SU-DHL-6 (cell line): ENCODE results near the gene TNFAIP8.

ENCODE experiments used
- H2AFZ ChIP-seq: fragments of 200-600 bp; sonication (generic); 2 replicates; pipeline ENCODE4 v1.6.1; 2014; ENCODE audit warnings: low read depth, mild to moderate bottlenecking, moderate library complexity, mixed read lengths, antibody characterized with exemption, low read length; ENCODE audit not compliant: severe bottlenecking
- H3F3A ChIP-seq: fragments of 200-600 bp; shearing (Covaris generic); 2 replicates; pipeline ENCODE4 v1.6.0; 2016; ENCODE audit warnings: antibody characterized with exemption, mild to moderate bottlenecking; ENCODE audit not compliant: insufficient read depth
- H3K27ac ChIP-seq: fragments of 200-600 bp; sonication (generic); 2 replicates; pipeline ENCODE4 v1.5.1; 2016; ENCODE audit warnings: low read depth, mild to moderate bottlenecking, low read length, moderate library complexity, mixed read lengths
- H3K27me3 ChIP-seq: fragments of 200-600 bp; sonication (generic), shearing (Covaris generic); 2 replicates; pipeline ENCODE4 v1.6.0; 2014; ENCODE audit warnings: mild to moderate bottlenecking, low read length
- H3K36me3 ChIP-seq: fragments of 200-600 bp; sonication (generic); 2 replicates; pipeline ENCODE4 v1.6.1; 2014; ENCODE audit warnings: mild to moderate bottlenecking, low read length, mixed read lengths
- H3K4me2 ChIP-seq: fragments of 300-600, 200-600 bp; shearing (Covaris generic), sonication (generic); 2 replicates; pipeline ENCODE4 v1.6.0; 2014; ENCODE audit warnings: low read length, low read depth, mild to moderate bottlenecking; ENCODE audit not compliant: poor library complexity, severe bottlenecking
- H3K4me3 ChIP-seq: fragments of 200-600 bp; sonication (generic); 2 replicates; pipeline ENCODE4 v1.5.1; 2014; ENCODE audit warnings: antibody characterized with exemption, low read length, mild to moderate bottlenecking, mixed read lengths; ENCODE audit not compliant: insufficient read depth, poor library complexity, severe bottlenecking
- H3K79me2 ChIP-seq: fragments of 200-600 bp; sonication (generic); 2 replicates; pipeline ENCODE4 v1.6.1; 2014; ENCODE audit warnings: mild to moderate bottlenecking, low read length, moderate library complexity; ENCODE audit not compliant: insufficient read depth
- H3K9ac ChIP-seq: fragments of 200-600 bp; sonication (generic); 2 replicates; pipeline ENCODE4 v1.7.0; 2014; ENCODE audit warnings: mild to moderate bottlenecking, low read length
- H3K9me2 ChIP-seq: fragments of 200-600 bp; sonication (generic); replicated peaks from 2 replicates; pipeline ENCODE4 v1.6.1; 2014; ENCODE audit warnings: low read length; ENCODE audit not compliant: insufficient read depth
- H3K9me3 ChIP-seq: fragments of 200-600 bp; sonication (generic); 2 replicates; pipeline ENCODE4 v1.6.1; 2014; ENCODE audit warnings: low read length, mixed read lengths; ENCODE audit not compliant: insufficient read depth
- H4K20me1 ChIP-seq: fragments of 200-600 bp; sonication (generic); 2 replicates; pipeline ENCODE4 v1.6.1; 2014; ENCODE audit warnings: low read depth, mild to moderate bottlenecking, antibody characterized with exemption, low read length, moderate library complexity, mixed read lengths
- EZH2phosphoT487 ChIP-seq: fragments of 200-600 bp; sonication (generic), shearing (Covaris generic); conservative IDR thresholded peaks from 2 replicates; pipeline ENCODE4 v1.6.1; 2018; ENCODE audit warnings: mild to moderate bottlenecking, antibody characterized with exemption, low read length, moderate library complexity, mixed read lengths
- TF ChIP-seq, protein P1 (sequence below): fragments of 200-600 bp; sonication (generic); IDR thresholded peaks from one replicate; pipeline ENCODE4 v1.5.1; 2017; ENCODE audit warnings: antibody characterized with exemption, mild to moderate bottlenecking, low read length, moderate library complexity; ENCODE audit not compliant: insufficient read depth, poor library complexity, severe bottlenecking

TNFAIP8 gene

DNA sequence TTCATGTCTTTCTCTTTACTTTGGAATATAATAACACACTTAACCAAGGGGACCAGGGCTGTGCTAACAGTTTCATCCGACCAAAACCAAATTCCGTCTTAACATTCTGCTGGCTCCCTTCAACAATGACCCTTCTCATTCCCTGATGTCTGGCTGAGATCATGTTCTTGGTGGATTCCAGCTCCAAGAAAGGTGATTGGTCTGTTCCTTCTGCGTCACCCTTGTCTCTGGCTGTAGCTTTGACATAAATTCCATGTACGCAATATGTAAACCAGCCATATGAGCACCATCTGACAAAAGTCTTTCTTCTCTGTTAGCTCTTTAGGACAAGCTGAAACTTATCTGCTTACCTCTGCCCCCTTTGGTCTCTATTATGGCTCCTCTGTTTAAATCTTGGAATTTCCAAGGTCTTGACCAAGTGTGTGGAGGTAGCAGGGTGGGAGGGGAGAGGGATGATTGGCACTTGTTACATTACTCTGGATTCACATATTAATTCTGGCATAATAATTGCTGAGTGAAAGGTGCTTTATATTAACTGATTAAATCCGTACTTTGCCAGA lies 50.8 kb downstream of the TNFAIP8 start:
- no peak overlapping the region for H3K4me2 ChIP-seq
- H3K9me2 ChIP-seq = no peaks in the 10 kb centered on the region
- H3K79me2 ChIP-seq = no peaks in the 10 kb centered on the region
- H4K20me1 ChIP-seq = no peaks in the 10 kb centered on the region
- no peaks in the 10 kb centered on the region for H3K9me3 ChIP-seq
- no peak overlapping the region for H3K27ac ChIP-seq
- H3F3A ChIP-seq = no peaks in the 10 kb centered on the region
- H3K4me3 ChIP-seq = no peak overlapping the region
- H3K36me3 ChIP-seq = no peaks in the 10 kb centered on the region
- H3K27me3 ChIP-seq = no peaks in the 10 kb centered on the region
- H3K9ac ChIP-seq = no peak overlapping the region
- no peak overlapping the region for H2AFZ ChIP-seq
- no peak for TF ChIP-seq EZH2phosphoT487
- TF ChIP-seq, protein P1, sequence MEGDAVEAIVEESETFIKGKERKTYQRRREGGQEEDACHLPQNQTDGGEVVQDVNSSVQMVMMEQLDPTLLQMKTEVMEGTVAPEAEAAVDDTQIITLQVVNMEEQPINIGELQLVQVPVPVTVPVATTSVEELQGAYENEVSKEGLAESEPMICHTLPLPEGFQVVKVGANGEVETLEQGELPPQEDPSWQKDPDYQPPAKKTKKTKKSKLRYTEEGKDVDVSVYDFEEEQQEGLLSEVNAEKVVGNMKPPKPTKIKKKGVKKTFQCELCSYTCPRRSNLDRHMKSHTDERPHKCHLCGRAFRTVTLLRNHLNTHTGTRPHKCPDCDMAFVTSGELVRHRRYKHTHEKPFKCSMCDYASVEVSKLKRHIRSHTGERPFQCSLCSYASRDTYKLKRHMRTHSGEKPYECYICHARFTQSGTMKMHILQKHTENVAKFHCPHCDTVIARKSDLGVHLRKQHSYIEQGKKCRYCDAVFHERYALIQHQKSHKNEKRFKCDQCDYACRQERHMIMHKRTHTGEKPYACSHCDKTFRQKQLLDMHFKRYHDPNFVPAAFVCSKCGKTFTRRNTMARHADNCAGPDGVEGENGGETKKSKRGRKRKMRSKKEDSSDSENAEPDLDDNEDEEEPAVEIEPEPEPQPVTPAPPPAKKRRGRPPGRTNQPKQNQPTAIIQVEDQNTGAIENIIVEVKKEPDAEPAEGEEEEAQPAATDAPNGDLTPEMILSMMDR = no peak

DNA sequence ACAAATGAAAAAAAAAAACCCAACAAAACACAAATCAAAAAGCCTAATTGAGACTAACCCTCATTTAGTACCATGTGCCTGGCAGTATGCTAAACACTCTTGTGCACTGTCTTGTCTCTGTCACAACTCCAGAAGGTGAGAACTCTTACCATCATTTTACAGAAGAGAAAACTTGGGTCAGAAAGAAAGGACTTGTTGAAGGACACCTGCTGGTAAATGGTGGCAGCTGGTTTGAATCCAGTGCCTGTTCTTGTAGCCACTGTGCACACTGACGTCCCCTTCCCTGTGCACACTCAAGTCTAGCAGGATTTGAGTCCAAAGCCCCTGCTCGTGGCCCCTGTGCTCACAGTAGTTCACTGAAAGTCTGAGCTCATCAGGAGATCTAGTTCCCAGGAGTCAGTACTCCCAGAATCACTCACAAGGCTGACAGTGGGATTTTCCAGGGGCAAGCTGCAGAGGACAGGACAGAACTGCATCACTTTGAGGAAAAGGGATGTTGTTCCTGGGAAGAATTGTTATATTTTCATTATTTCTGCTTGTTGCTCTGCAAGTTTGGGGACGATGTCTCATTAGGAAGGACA lies 53.5 kb downstream of the TNFAIP8 start:
- H3K4me2 ChIP-seq = no peak overlapping the region
- no peak overlapping the region for H2AFZ ChIP-seq
- no peak overlapping the region for H3K27ac ChIP-seq
- H3K9me2 ChIP-seq = no peaks in the 10 kb centered on the region
- H3K9ac ChIP-seq = no peak overlapping the region
- no peaks in the 10 kb centered on the region for H3K27me3 ChIP-seq
- H3K9me3 ChIP-seq = no peaks in the 10 kb centered on the region
- TF ChIP-seq, protein P1 = no peak
- no peaks in the 10 kb centered on the region for H4K20me1 ChIP-seq
- no peaks in the 10 kb centered on the region; the same call in 1 of the 2 replicates for H3F3A ChIP-seq
- no peak overlapping the region for H3K4me3 ChIP-seq
- H3K79me2 ChIP-seq = no peaks in the 10 kb centered on the region
- no peaks in the 10 kb centered on the region for H3K36me3 ChIP-seq

DNA sequence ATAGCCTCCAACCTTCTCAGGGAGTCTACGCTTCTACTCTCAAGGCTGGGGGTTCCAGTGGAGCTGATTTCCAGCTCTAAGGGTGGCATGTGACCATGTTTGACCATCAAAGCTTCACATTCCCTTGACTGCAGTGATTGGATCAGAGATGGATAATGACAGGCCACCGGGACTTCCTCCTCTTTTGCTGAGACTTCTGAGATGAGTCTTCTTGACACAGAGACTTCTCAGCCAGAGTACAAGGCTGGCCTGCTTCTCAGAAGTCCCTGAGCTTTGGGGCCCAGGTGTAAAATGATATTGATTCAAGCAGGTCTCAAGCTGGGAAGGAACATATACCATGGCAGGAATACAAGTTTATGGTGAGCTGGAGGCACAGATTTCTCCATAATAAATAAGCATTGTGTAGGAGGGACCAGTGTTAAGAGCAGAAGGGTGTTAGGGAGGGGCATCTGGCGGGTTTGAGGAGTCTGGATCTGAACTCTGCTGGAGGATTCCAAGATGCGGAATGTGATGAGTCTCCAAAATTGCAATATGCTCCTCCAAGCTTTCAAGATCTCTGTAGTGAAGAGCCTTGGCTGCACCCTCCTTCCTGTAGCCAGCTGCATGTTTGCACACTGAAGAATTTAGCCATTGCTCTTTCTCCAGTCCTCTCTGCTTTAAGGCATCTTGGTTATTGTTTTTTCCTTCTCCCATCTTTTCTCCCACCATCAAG lies 54.8 kb downstream of the TNFAIP8 start:
- Histone ChIP-seq H3K79me2 (no peaks in the 10 kb centered on the region), H3F3A (no peaks in the 10 kb centered on the region; the same call in 1 of the 2 replicates), H2AFZ (no peak overlapping the region), H4K20me1 (no peaks in the 10 kb centered on the region), H3K4me3 (no peak overlapping the region), H3K9me2 (no peaks in the 10 kb centered on the region), H3K27ac (no peak overlapping the region), H3K9ac (no peak overlapping the region), H3K9me3 (no peaks in the 10 kb centered on the region), H3K4me2 (no peak overlapping the region), H3K36me3 (no peaks in the 10 kb centered on the region), H3K27me3 (no peaks in the 10 kb centered on the region)
- TF ChIP-seq, protein P1 = no peak
- no peak for TF ChIP-seq EZH2phosphoT487
